DOHH2 (cell line): Measurements from ENCODE around the gene DLEC1.

ENCODE experiments used
- H3F3A ChIP-seq: fragments of 200-600 bp; sonication (generic), shearing (Covaris generic); 2 replicates; pipeline ENCODE4 v1.6.0; 2016; ENCODE audit warnings: antibody characterized with exemption, mild to moderate bottlenecking; ENCODE audit not compliant: control insufficient read depth, insufficient read depth
- H3K27ac ChIP-seq: fragments of 200-600 bp; sonication (generic); 2 replicates; pipeline ENCODE4 v1.5.1; 2014; ENCODE audit warnings: low read depth, mild to moderate bottlenecking, low read length, moderate library complexity
- H3K27me3 ChIP-seq: fragments of 200-600 bp; sonication (generic); 2 replicates; pipeline ENCODE4 v1.6.1; 2014; ENCODE audit warnings: mild to moderate bottlenecking, low read length, mixed read lengths; ENCODE audit not compliant: control insufficient read depth
- H3K36me3 ChIP-seq: fragments of 200-600 bp; sonication (generic); 2 replicates; pipeline ENCODE4 v1.6.1; 2014; ENCODE audit warnings: mild to moderate bottlenecking, low read length, moderate library complexity, mixed read lengths; ENCODE audit not compliant: control insufficient read depth
- H3K4me1 ChIP-seq: fragments of 200-600 bp; sonication (generic); 2 replicates; pipeline ENCODE4 v1.6.1; 2014; ENCODE audit warnings: mild to moderate bottlenecking, low read length, mixed read lengths; ENCODE audit not compliant: control insufficient read depth
- H3K4me2 ChIP-seq: fragments of 200-600 bp; sonication (generic); 2 replicates; pipeline ENCODE4 v1.6.0; 2014; ENCODE audit warnings: mild to moderate bottlenecking, low read length, moderate library complexity
- H3K4me3 ChIP-seq: fragments of 200-600 bp; sonication (generic); 2 replicates; pipeline ENCODE4 v1.5.1; 2014; ENCODE audit warnings: mild to moderate bottlenecking, low read length, mixed read lengths
- H3K79me2 ChIP-seq: fragments of 200-600 bp; sonication (generic); 2 replicates; pipeline ENCODE4 v1.6.1; 2014; ENCODE audit warnings: mild to moderate bottlenecking, low read length, mixed read lengths; ENCODE audit not compliant: control insufficient read depth
- H3K9me2 ChIP-seq: fragments of 200-600 bp; sonication (generic); replicated peaks from 2 replicates; pipeline ENCODE4 v1.6.1; 2014; ENCODE audit warnings: mild to moderate bottlenecking, low read length, mixed read lengths; ENCODE audit not compliant: control insufficient read depth
- H3K9me3 ChIP-seq: fragments of 200-600 bp; sonication (generic); 2 replicates; pipeline ENCODE4 v1.6.1; 2014; ENCODE audit warnings: antibody characterized with exemption, low read length, mixed read lengths; ENCODE audit not compliant: control insufficient read depth, insufficient read depth
- H4K20me1 ChIP-seq: fragments of 200-600 bp; sonication (generic); 2 replicates; pipeline ENCODE4 v1.6.0; 2014; ENCODE audit warnings: low read depth, mild to moderate bottlenecking, antibody characterized with exemption, low read length, moderate library complexity; ENCODE audit not compliant: control insufficient read depth, insufficient read depth
- CTCF ChIP-seq: fragments of 200-600 bp; sonication (generic); IDR thresholded peaks from one replicate; pipeline ENCODE4 v1.5.1; 2014; ENCODE audit warnings: antibody characterized with exemption, mild to moderate bottlenecking, low read depth, low read length; ENCODE audit not compliant: poor library complexity, severe bottlenecking
- EZH2phosphoT487 ChIP-seq: fragments of 200-600 bp; sonication (generic); IDR thresholded peaks from 2 replicates; pipeline ENCODE4 v1.6.1; 2017; ENCODE audit warnings: borderline replicate concordance, mild to moderate bottlenecking, antibody characterized with exemption, low read length, moderate library complexity, mixed read lengths

DLEC1 gene

GRCh38 chr3:38089163-38089562 lies 50.2 kb downstream of the DLEC1 start:
- Histone ChIP-seq H3K27me3 (peaks cover 9% of the 10 kb centered on the region; the same call in 1 of the 2 replicates), H4K20me1 (no peaks in the 10 kb centered on the region), H3K4me3 (no peak overlapping the region), H3K4me2 (no peak overlapping the region), H3K4me1 (peaks cover 23% of the 10 kb centered on the region), H3K9me2 (no peaks in the 10 kb centered on the region), H3K27ac (no peak overlapping the region), H3K79me2 (no peaks in the 10 kb centered on the region), H3F3A (peaks cover 4% of the 10 kb centered on the region), H3K9me3 (peaks cover 3% of the 10 kb centered on the region; the same call in 1 of the 2 replicates), H3K36me3 (no peaks in the 10 kb centered on the region)
- TF ChIP-seq EZH2phosphoT487 (no peak), CTCF (no peak)

- TF ChIP-seq EZH2phosphoT487 (no peak), CTCF (no peak)
- Histone ChIP-seq H3K9me2 (no peaks in the 10 kb centered on the region), H4K20me1 (no peaks in the 10 kb centered on the region), H3K79me2 (no peaks in the 10 kb centered on the region), H3K27me3 (peaks cover 9% of the 10 kb centered on the region; the same call in 1 of the 2 replicates), H3K9me3 (no peaks in the 10 kb centered on the region), H3K4me1 (peaks cover 23% of the 10 kb centered on the region), H3K36me3 (no peaks in the 10 kb centered on the region), H3K4me3 (no peak overlapping the region), H3F3A (no peaks in the 10 kb centered on the region), H3K27ac (no peak overlapping the region), H3K4me2 (no peak overlapping the region)
These were observed 51.4 kb downstream of the DLEC1 start for GRCh38 chr3:38090453-38090852.

- H3K4me3 ChIP-seq, result no peak overlapping the region
- TF ChIP-seq EZH2phosphoT487 (no peak), CTCF (no peak)
These were observed 56.0 kb downstream of the DLEC1 start for GRCh38 chr3:38094999-38095398.

More at GRCh38 chr3:38094999-38095398, 56.0 kb downstream of the DLEC1 start:
- Histone ChIP-seq H4K20me1 (no peaks in the 10 kb centered on the region), H3K36me3 (no peaks in the 10 kb centered on the region), H3K9me3 (no peaks in the 10 kb centered on the region), H3K27me3 (peaks cover 14% of the 10 kb centered on the region; the same call in 1 of the 2 replicates), H3K9me2 (no peaks in the 10 kb centered on the region), H3K27ac (no peak overlapping the region), H3K4me2 (no peak overlapping the region), H3K79me2 (no peaks in the 10 kb centered on the region), H3F3A (no peaks in the 10 kb centered on the region), H3K4me1 (peaks cover 23% of the 10 kb centered on the region)
